ENCODE results near the gene ROPN1L.

ROPN1L gene

GRCh38 chr5:10482791-10483530 lies 41.3 kb downstream of the ROPN1L start:
- no peak for TF ChIP-seq CTCF (IDR thresholded peaks at IDR 0.05; ENCODE audit: insufficient read depth, low read depth, low read length, missing control alignments)
- H3K4me3 ChIP-seq (ENCODE audit: low read depth, low read length): no peak overlapping the region
- DNase-seq (ENCODE audit: low read depth): no peak

- no peak for TF ChIP-seq CTCF (IDR thresholded peaks at IDR 0.05; ENCODE audit: insufficient read depth, low read depth, low read length, missing control alignments)
- H3K4me3 ChIP-seq (ENCODE audit: low read depth, low read length): no peak overlapping the region
- no peak for DNase-seq (ENCODE audit: low read depth)
Measured at GRCh38 chr5:10484774-10485141, 43.1 kb downstream of the ROPN1L start.

GRCh38 chr5:10485142-10485795 lies 43.6 kb downstream of the ROPN1L start:
- peak; percentile 18 for DNase-seq (ENCODE audit: low read depth)
- no peak overlapping the region for H3K4me3 ChIP-seq (ENCODE audit: low read depth, low read length)
- TF ChIP-seq CTCF (IDR thresholded peaks at IDR 0.05; ENCODE audit: insufficient read depth, low read depth, low read length, missing control alignments): no peak

GRCh38 chr5:10485897-10486296 lies 44.2 kb downstream of the ROPN1L start:
- no peak for DNase-seq (ENCODE audit: low read depth)
- no peak for TF ChIP-seq CTCF (IDR thresholded peaks at IDR 0.05; ENCODE audit: insufficient read depth, low read depth, low read length, missing control alignments)
- no peak overlapping the region for H3K4me3 ChIP-seq (ENCODE audit: low read depth, low read length)

GRCh38 chr5:10486511-10487344 lies 45.0 kb downstream of the ROPN1L start:
- TF ChIP-seq CTCF (IDR thresholded peaks at IDR 0.05; ENCODE audit: insufficient read depth, low read depth, low read length, missing control alignments): no peak
- no peak for DNase-seq (ENCODE audit: low read depth)
- H3K4me3 ChIP-seq (ENCODE audit: low read depth, low read length): no peak overlapping the region

- DNase-seq (ENCODE audit: low read depth): no peak
- TF ChIP-seq CTCF (IDR thresholded peaks at IDR 0.05; ENCODE audit: insufficient read depth, low read depth, low read length, missing control alignments): no peak
Measured at GRCh38 chr5:10488144-10488543, 46.5 kb downstream of the ROPN1L start.

More at GRCh38 chr5:10488144-10488543, 46.5 kb downstream of the ROPN1L start:
- H3K4me3 ChIP-seq (ENCODE audit: low read depth, low read length): no peak overlapping the region
